HG02610 (cell line): ENCODE data around the gene PDSS2.
"Not testable (repeated sequence)": the region's sequence is repeated elsewhere in the genome, so short reads cannot be mapped to it uniquely, and the experiment has no call there.

Experiments
- ATAC-seq: cut with Tn5 transposase; IDR thresholded peaks from one replicate; pipeline ENCODE4 v1.9.1; 2021; ENCODE audit warnings: mild to moderate bottlenecking, moderate library complexity; ENCODE audit not compliant: unreplicated experiment

The PDSS2 gene

GRCh38 chr6:107185391-107185970 lies 273.9 kb downstream of the PDSS2 start:
- no peak for ATAC-seq

GRCh38 chr6:107184435-107184834 lies 274.9 kb downstream of the PDSS2 start:
- ATAC-seq, result no peak

GRCh38 chr6:107180099-107180498 lies 279.3 kb downstream of the PDSS2 start:
- ATAC-seq, result no peak

GRCh38 chr6:107179004-107179403 lies 280.4 kb downstream of the PDSS2 start:
- no peak for ATAC-seq

GRCh38 chr6:107173779-107174178 lies 285.6 kb downstream of the PDSS2 start:
- ATAC-seq, result no peak

- no peak for ATAC-seq
Measured at GRCh38 chr6:107171513-107171912, 287.9 kb downstream of the PDSS2 start.

GRCh38 chr6:107164299-107164698 lies 295.1 kb downstream of the PDSS2 start:
- not testable (repeated sequence) for ATAC-seq

GRCh38 chr6:107161521-107161920 lies 297.8 kb downstream of the PDSS2 start:
- ATAC-seq, result no peak

- ATAC-seq, result no peak
Measured at GRCh38 chr6:107156617-107157016, 302.7 kb downstream of the PDSS2 start.

GRCh38 chr6:107154801-107155160 lies 304.6 kb downstream of the PDSS2 start:
- no peak for ATAC-seq

GRCh38 chr6:107154131-107154800 lies 305.1 kb downstream of the PDSS2 start:
- ATAC-seq, result no peak

- no peak for ATAC-seq
Measured at GRCh38 chr6:107152638-107153430, 306.5 kb downstream of the PDSS2 start.

- ATAC-seq, result no peak
Measured at GRCh38 chr6:107144666-107145065, 314.7 kb downstream of the PDSS2 start.

GRCh38 chr6:107144014-107144413 lies 315.4 kb downstream of the PDSS2 start:
- ATAC-seq, result no peak

GRCh38 chr6:107140581-107140980 lies 318.8 kb downstream of the PDSS2 start:
- ATAC-seq, result no peak

- ATAC-seq, result not testable (repeated sequence)
Measured at GRCh38 chr6:107136324-107136723, 323.0 kb downstream of the PDSS2 start.

- not testable (repeated sequence) for ATAC-seq
Measured at GRCh38 chr6:107135048-107135680, 324.2 kb downstream of the PDSS2 start.

- no peak for ATAC-seq
Measured at GRCh38 chr6:107132330-107132954, 326.9 kb downstream of the PDSS2 start.

GRCh38 chr6:107129370-107129925 lies 329.9 kb downstream of the PDSS2 start:
- no peak for ATAC-seq

GRCh38 chr6:107128577-107128976 lies 330.8 kb downstream of the PDSS2 start:
- ATAC-seq, result no peak

GRCh38 chr6:107128175-107128574 lies 331.2 kb downstream of the PDSS2 start:
- no peak for ATAC-seq
